BE2C (cell line): Measurements from ENCODE around the gene WASF1.
A peak's percentile ranks its signal among the peaks of the same experiment; 100 is the strongest.

ENCODE experiments used
- DNase-seq: peaks from one replicate; pipeline ENCODE4 v3.0.0-alpha.2; 2020
- H3K27me3 ChIP-seq: fragments of 250-450 bp; sonication (Bioruptor Pico); 2 replicates; pipeline ENCODE4 v1.5.1; 2020; ENCODE audit warnings: mild to moderate bottlenecking
- H3K36me3 ChIP-seq: fragments of 250-450 bp; sonication (Bioruptor Pico); 2 replicates; pipeline ENCODE4 v1.5.1; 2020; ENCODE audit warnings: mild to moderate bottlenecking
- H3K4me1 ChIP-seq: fragments of 250-450 bp; sonication (Bioruptor Pico); 2 replicates; pipeline ENCODE4 v1.5.1; 2020
- H3K4me3 ChIP-seq: 2 replicates; pipeline ENCODE4 v1.5.1; 2011; ENCODE audit warnings: low read depth, low read length
- H3K9me3 ChIP-seq: fragments of 250-450 bp; sonication (Bioruptor Pico); 2 replicates; pipeline ENCODE4 v1.5.1; 2020
- TF ChIP-seq, protein P1 (sequence below): IDR thresholded peaks from 2 replicates; pipeline ENCODE4 v1.5.1; 2012; ENCODE audit warnings: mild to moderate bottlenecking, low read depth, low read length

The WASF1 gene

GRCh38 chr6:110054664-110055386, 124.6 kb downstream of the WASF1 start:
- Histone ChIP-seq H3K27me3 (peaks cover 11% of the 10 kb centered on the region), H3K4me3 (no peak overlapping the region), H3K36me3 (no peaks in the 10 kb centered on the region), H3K4me1 (no peaks in the 10 kb centered on the region), H3K9me3 (no peaks in the 10 kb centered on the region)
- no peak for DNase-seq
- TF ChIP-seq, protein P1, sequence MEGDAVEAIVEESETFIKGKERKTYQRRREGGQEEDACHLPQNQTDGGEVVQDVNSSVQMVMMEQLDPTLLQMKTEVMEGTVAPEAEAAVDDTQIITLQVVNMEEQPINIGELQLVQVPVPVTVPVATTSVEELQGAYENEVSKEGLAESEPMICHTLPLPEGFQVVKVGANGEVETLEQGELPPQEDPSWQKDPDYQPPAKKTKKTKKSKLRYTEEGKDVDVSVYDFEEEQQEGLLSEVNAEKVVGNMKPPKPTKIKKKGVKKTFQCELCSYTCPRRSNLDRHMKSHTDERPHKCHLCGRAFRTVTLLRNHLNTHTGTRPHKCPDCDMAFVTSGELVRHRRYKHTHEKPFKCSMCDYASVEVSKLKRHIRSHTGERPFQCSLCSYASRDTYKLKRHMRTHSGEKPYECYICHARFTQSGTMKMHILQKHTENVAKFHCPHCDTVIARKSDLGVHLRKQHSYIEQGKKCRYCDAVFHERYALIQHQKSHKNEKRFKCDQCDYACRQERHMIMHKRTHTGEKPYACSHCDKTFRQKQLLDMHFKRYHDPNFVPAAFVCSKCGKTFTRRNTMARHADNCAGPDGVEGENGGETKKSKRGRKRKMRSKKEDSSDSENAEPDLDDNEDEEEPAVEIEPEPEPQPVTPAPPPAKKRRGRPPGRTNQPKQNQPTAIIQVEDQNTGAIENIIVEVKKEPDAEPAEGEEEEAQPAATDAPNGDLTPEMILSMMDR = no peak

DNA sequence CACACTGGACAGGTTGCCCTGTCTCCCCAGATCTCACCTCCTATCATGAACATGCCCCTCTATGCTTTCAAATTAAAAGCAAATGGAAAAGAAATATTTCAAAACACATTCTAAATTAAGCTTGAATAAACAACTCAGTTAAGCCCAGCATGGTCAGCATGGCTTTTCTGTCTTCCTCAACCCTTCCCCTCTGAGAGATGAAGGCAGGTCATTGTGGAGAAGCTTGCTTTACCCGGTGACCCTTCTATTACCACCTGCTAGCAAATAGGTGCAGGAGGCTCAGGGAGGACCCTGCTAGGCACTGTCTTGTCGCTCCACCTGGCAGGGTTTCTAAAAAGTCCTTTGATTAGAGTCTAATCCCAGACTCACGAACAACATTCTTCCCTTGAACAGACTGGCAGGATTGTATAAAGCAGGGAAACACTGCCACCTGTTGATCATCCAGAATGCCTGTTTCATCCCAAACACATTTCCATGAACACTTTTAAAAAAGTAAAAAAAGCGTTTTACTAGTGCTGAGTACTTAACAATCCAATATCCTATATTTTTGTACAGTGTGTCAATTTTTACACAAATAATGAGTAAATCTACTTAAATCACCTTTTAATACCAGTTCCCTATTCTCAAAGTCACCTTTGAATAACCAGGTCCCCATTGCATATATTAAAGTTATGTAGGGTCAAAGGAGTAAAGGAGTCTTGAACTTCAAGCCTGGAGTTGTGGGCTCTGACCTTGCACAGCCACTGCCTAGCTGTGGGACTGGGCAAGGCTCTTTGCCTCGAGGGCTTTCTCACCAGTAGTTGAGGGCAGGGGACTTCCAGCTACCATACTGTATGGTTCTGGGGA, 125.9 kb downstream of the WASF1 start:
- Histone ChIP-seq H3K9me3 (no peaks in the 10 kb centered on the region), H3K4me1 (no peaks in the 10 kb centered on the region), H3K27me3 (peaks cover 4% of the 10 kb centered on the region; the same call in 1 of the 2 replicates), H3K4me3 (no peak overlapping the region), H3K36me3 (no peaks in the 10 kb centered on the region)
- TF ChIP-seq, protein P1 = peak; percentile 53
- DNase-seq = no peak

GRCh38 chr6:110050440-110050813, 129.0 kb downstream of the WASF1 start:
- H3K36me3 ChIP-seq = no peaks in the 10 kb centered on the region
- no peaks in the 10 kb centered on the region for H3K9me3 ChIP-seq
- DNase-seq = no peak
- TF ChIP-seq, protein P1 = no peak
- no peaks in the 10 kb centered on the region; the same call in 1 of the 2 replicates for H3K27me3 ChIP-seq
- H3K4me3 ChIP-seq = no peak overlapping the region
- no peaks in the 10 kb centered on the region for H3K4me1 ChIP-seq
